ENCODE results near the gene HABP4.

The HABP4 gene

DNA sequence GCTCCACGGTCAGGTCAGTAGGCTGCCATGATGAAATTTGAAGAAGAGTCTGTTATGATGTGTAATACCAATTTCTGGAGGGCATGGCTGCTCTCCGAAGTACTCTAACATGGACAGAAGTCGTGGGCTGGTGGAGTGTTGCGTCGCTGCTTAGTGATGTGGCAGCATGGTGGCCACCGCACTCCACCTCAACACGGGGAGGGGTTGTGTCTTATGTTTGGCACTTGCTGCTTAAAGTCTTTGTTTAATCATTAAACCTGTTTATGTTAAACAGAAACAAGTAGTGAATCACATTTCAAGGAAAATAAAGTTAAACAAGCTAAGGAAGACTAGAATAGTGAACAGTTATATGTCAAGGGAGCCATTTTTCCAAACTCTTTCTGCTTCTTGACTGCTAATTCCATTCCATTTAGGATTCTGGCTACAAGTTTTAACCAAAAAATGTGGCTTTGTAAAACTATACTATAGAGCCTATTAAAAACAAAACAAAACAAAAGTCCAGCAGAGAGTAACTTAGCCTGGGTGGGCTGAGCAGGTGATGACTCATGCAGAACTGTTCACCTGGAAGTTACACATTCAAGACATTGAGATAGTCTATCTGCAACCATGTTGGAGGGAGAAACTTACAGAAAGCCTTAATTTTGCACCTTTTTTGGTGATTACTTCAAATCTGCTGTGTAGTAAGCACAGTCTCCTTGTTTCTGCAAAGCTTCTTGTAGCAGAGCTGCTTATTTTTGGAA is 9.5 kb downstream of the HABP4 start:
- no peak for TF ChIP-seq Cebpa-rat (IDR thresholded peaks at IDR 0.05)
- no peak overlapping the region for H3K4me2 ChIP-seq

DNA sequence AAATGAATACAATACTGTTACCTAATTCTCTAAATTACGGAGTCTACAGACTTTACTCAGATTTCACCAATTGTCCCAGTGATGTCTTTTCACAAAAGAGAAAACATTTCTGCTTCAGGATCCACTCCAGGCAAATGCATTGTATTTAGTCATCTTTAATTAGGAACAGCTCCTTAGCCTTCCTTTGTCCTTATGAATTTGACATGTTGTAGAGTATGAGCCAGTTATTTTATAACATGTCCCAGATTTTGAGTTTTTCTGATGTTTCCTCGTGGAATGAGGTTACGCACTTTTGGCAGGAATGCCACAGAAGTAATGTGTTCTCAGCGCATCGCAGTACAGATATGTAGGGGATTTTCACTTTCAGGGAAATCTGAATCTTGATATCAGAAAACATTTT is 10.5 kb downstream of the HABP4 start:
- Histone ChIP-seq H3K4me2 (no peak overlapping the region), H3K36me3 (peaks cover 0 to 1% (median 0%) of the 10 kb centered on the region in 11 experiments; a peak in 2 of 22 replicates), H3K4me3 (no peak overlapping the region), H3K4me1 (no peaks in the 10 kb centered on the region), H3K27me3 (no peaks in the 10 kb centered on the region), H3K9me3 (replicated peaks in 1 of 11) (no peaks in the 10 kb centered on the region), H3K27ac (no peak overlapping the region), H3K9ac (no peak overlapping the region), H4K20me1 (no peaks in the 10 kb centered on the region)
- no peak for TF ChIP-seq Cebpa-rat (IDR thresholded peaks at IDR 0.05)

More for the DNA sequence above, 9.5 kb downstream of the HABP4 start:
- no peak overlapping the region for H3K27ac ChIP-seq
- H3K9me3 ChIP-seq (replicated peaks in 1 of 11), result no peaks in the 10 kb centered on the region
- no peaks in the 10 kb centered on the region for H3K27me3 ChIP-seq
- H3K4me1 ChIP-seq, result no peaks in the 10 kb centered on the region
- H3K4me3 ChIP-seq, result no peak overlapping the region
- no peak overlapping the region for H3K9ac ChIP-seq
- H3K36me3 ChIP-seq, result no peaks in the 10 kb centered on the region; a peak in 2 of 22 replicates
- H4K20me1 ChIP-seq, result 0 out of 22 replicates have a peak, but pooled peaks cover 0 to 3% (median 0%) of the 10 kb centered on the region in 11 experiments

DNA sequence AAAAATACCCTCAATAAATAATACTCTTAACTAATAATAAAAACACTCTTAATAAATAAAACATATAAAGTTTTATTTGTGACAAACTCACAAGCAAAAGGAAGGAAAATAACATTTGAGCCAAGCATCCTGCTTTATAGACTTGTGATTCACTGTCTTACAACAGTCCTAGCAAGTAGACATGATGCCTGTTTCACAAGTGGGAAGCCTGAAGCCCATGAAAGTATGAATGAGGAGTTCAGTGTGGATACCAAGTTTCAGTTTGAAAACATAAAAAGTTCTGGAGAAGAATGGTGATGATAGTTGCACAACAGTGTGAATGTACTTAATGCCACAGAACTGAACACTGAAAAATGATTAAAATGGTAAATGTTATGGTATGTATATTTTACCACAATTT is 10.9 kb downstream of the HABP4 start:
- Histone ChIP-seq H3K9ac (no peak overlapping the region), H3K4me3 (no peak overlapping the region), H3K4me2 (no peak overlapping the region), H3K27me3 (no peaks in the 10 kb centered on the region), H3K4me1 (no peaks in the 10 kb centered on the region), H3K36me3 (peaks cover 0 to 5% (median 0%) of the 10 kb centered on the region in 11 experiments; a peak in 3 of 22 replicates), H3K27ac (no peak overlapping the region), H4K20me1 (no peaks in the 10 kb centered on the region), H3K9me3 (replicated peaks in 1 of 11) (no peaks in the 10 kb centered on the region)
- TF ChIP-seq Cebpa-rat (IDR thresholded peaks at IDR 0.05), result no peak

DNA sequence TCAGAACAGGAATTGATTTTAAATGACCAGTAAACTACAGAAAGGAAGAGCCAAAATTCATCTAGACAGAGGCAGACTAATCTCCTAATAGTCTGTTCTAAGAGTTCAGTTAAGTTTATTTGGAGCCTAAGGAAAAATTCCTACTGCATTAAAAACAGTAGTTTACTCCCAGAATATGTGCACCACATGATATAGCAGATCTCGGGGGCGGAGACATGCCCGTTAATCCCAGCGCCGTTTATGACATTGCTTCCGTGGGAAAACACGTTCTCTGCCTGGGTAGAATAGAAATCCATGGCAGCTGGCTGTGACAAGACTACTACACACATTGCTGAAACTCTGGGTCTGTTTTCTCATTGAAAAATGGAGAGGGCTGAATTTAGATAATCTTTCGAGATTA is 11.4 kb downstream of the HABP4 start:
- Histone ChIP-seq H3K4me2 (no peak overlapping the region), H3K27me3 (no peaks in the 10 kb centered on the region), H3K9me3 (replicated peaks in 1 of 11) (no peaks in the 10 kb centered on the region), H3K36me3 (peaks cover 0 to 10% (median 0%) of the 10 kb centered on the region in 11 experiments; a peak in 4 of 22 replicates), H4K20me1 (no peaks in the 10 kb centered on the region), H3K9ac (no peak overlapping the region), H3K4me1 (no peaks in the 10 kb centered on the region), H3K4me3 (no peak overlapping the region), H3K27ac (no peak overlapping the region)
- no peak for TF ChIP-seq Cebpa-rat (IDR thresholded peaks at IDR 0.05)

DNA sequence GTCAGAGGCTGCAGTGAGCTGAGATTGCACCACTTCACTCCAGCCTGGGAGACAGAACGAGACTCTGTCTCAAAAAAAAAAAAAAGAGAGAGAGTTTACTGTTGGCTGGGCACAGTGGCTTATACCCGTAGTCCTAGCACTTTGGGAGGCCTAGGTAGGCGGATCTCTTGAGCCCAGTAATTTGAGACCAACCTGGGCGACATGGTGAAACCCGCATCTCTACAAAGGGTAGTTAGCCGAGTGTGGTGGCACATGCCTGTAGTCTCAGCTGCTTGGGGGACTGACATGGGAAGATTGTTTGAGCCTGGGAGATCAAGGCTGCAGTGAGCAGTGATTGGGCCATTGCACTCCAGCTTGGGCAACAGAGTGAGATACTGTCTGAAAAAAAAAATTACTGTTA is 12.6 kb downstream of the HABP4 start:
- no peak for TF ChIP-seq Cebpa-rat (IDR thresholded peaks at IDR 0.05)
- Histone ChIP-seq H3K4me3 (no peak overlapping the region), H3K27ac (no peak overlapping the region), H3K36me3 (peaks cover 0 to 18% (median 0%) of the 10 kb centered on the region in 11 experiments; a peak in 4 of 22 replicates), H4K20me1 (no peaks in the 10 kb centered on the region), H3K9ac (no peak overlapping the region), H3K4me2 (no peak overlapping the region), H3K4me1 (no peaks in the 10 kb centered on the region), H3K9me3 (replicated peaks in 1 of 11) (no peaks in the 10 kb centered on the region), H3K27me3 (no peaks in the 10 kb centered on the region)

DNA sequence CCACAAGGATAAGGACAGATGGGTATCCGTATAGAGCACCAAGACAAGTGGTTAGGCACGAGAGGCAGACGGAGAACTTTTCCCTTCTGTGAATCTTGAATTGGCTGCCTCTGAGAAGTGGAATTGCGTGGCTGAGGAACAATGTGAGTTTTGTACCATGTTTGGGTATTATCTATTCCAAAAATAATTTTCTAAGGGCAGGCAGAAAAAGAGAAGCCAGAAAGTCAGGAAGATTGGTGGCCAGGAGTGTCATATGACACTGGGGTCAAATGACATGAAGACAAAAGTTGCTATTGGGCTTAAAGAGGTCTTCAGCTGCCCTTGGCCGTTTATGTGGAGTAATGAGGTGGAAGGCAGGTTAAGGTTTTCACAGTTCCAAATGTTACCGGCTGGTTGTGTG is 14.5 kb downstream of the HABP4 start:
- Histone ChIP-seq H3K27me3 (no peaks in the 10 kb centered on the region), H3K9me3 (replicated peaks in 1 of 11) (no peaks in the 10 kb centered on the region), H3K4me2 (no peak overlapping the region), H4K20me1 (no peaks in the 10 kb centered on the region), H3K36me3 (peaks cover 0 to 34% (median 0%) of the 10 kb centered on the region in 11 experiments; a peak in 4 of 22 replicates), H3K9ac (no peak overlapping the region), H3K27ac (no peak overlapping the region), H3K4me3 (no peak overlapping the region), H3K4me1 (no peaks in the 10 kb centered on the region)
- TF ChIP-seq Cebpa-rat (IDR thresholded peaks at IDR 0.05), result no peak

DNA sequence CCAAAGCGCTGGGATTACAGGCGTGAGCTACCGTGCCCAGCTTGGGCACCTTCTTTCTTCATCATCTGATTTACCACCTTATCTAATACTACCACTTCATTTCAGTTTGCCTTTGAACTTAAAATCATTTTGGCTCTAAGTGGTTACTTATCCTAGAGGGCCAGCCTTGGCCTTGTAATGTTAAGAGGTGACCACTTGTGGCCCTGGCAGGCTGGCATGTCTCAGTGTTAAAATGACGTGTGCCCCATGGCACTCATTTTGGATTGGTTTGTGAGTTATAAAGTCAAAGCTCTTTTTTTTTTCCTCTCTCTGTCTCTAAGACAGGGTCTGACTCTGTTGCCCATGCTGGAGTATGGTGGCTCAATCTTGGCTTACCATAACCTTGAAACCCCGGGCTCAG is 17.8 kb downstream of the HABP4 start:
- Histone ChIP-seq H3K4me1 (no peaks in the 10 kb centered on the region), H3K9me3 (replicated peaks in 1 of 11) (no peaks in the 10 kb centered on the region), H3K9ac (no peak overlapping the region), H3K36me3 (peaks cover 0 to 58% (median 12%) of the 10 kb centered on the region in 11 experiments; a peak in 12 of 22 replicates), H3K4me2 (no peak overlapping the region), H3K27ac (no peak overlapping the region), H3K4me3 (no peak overlapping the region), H4K20me1 (no peaks in the 10 kb centered on the region), H3K27me3 (no peaks in the 10 kb centered on the region)
- no peak for TF ChIP-seq Cebpa-rat (IDR thresholded peaks at IDR 0.05)

DNA sequence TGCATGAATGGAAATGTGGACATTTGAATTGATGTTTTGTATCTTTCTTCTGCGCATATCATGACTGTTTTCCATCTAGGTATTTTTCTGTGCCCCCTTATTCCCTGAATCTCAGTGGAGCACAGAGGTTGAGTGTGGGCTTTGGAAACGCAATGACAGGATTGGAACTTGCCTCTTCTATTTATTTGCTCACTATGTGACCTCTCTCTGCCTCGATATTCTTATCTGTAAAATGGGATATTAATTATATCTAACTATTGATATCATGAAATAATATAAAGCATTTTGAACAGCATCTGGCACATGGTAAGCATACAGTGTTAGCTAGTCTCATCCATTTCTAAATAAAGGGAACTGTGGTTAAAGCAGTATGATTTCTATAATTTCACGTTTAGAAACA is 26.0 kb downstream of the HABP4 start:
- Histone ChIP-seq H4K20me1 (no peaks in the 10 kb centered on the region), H3K4me3 (no peak overlapping the region), H3K36me3 (peaks cover 0 to 26% (median 4%) of the 10 kb centered on the region in 11 experiments; a peak in 10 of 22 replicates), H3K9ac (no peak overlapping the region), H3K27me3 (no peaks in the 10 kb centered on the region), H3K9me3 (replicated peaks in 1 of 11) (no peaks in the 10 kb centered on the region), H3K4me1 (peaks cover 0 to 6% (median 0%) of the 10 kb centered on the region in 10 experiments; a peak in 4 of 20 replicates), H3K27ac (no peak overlapping the region), H3K4me2 (no peak overlapping the region)
- TF ChIP-seq Cebpa-rat (IDR thresholded peaks at IDR 0.05), result no peak

DNA sequence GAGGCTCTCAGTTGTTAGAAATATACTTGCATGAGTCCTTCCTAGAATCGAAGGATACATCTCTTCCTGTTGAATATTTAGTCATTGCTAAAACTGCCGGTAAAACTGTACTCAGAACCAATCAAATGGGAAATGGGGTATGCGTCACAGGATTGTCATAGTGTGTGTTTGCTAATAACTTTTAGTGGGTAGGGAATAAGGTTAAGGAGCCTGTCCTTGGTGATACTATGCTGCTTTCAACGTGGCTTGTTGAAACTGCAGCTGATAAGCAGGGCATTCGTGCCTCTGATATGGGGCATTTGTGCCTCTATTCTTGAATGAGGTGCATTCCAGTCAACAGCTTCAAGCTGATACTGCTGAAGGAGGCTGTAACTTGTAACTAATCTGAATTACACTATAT is 26.6 kb downstream of the HABP4 start:
- no peaks in the 10 kb centered on the region for H3K9me3 ChIP-seq (replicated peaks in 1 of 11)
- H3K4me2 ChIP-seq, result no peak overlapping the region
- no peak for TF ChIP-seq Cebpa-rat (IDR thresholded peaks at IDR 0.05)
- H4K20me1 ChIP-seq, result no peaks in the 10 kb centered on the region
- no peak overlapping the region for H3K27ac ChIP-seq
- H3K36me3 ChIP-seq, result peaks cover 0 to 20% (median 0%) of the 10 kb centered on the region in 11 experiments; a peak in 8 of 22 replicates
- H3K9ac ChIP-seq, result no peak overlapping the region
- no peaks in the 10 kb centered on the region for H3K27me3 ChIP-seq
- no peak overlapping the region for H3K4me3 ChIP-seq
- peaks cover 0 to 6% (median 0%) of the 10 kb centered on the region in 10 experiments; a peak in 4 of 20 replicates for H3K4me1 ChIP-seq
